ENCODE data around the gene RGS3. TPM values are rescaled to one million over a fixed set of nuclear protein-coding genes. Genes with fewer than 3 reads are reported as not detected.
A peak's percentile ranks its signal among the peaks of the same experiment; 100 is the strongest.

The RGS3 gene
- total and polyA plus RNA-seq, 10 of the 15 experiments (the other 5 are each of a cell fraction or from before 2014, with no cell fraction given) = 2.9 to 138 (median 28.8) TPM

- TF ChIP-seq CEBPZ (IDR thresholded peaks at IDR 0.05; ENCODE audit: low read depth, low read length) (no peak), EED (IDR thresholded peaks at IDR 0.05; ENCODE audit: low read depth) (peak; percentile 97), GABPA (IDR thresholded peaks at IDR 0.05; ENCODE audit: low read depth) (no peak), CBFB (IDR thresholded peaks at IDR 0.05; ENCODE audit: low read depth) (peak; percentile 91), EP300 (IDR thresholded peaks at IDR 0.05; ENCODE audit: borderline replicate concordance in 1 of 2, control insufficient read depth in 1 of 2, low read depth in 2 of 2, low read length in 2 of 2) (peak in 1 of 2 experiments; percentile 66; a peak in 3 of 4 replicates), PKNOX1 (IDR thresholded peaks at IDR 0.05) (peak; percentile 34; the same call in 1 of the 2 replicates), CBX3 (IDR thresholded peaks at IDR 0.05; ENCODE audit: borderline replicate concordance, low read depth) (no peak), PBX3 (IDR thresholded peaks at IDR 0.05; ENCODE audit: insufficient replicate concordance, low read depth, low read length) (peak; percentile 36), NFYB (IDR thresholded peaks at IDR 0.05; ENCODE audit: insufficient read depth, low read depth, low read length) (no peak), NBN (IDR thresholded peaks at IDR 0.05) (peak; percentile 74; the same call in 1 of the 2 replicates), MTA2 (IDR thresholded peaks at IDR 0.05; ENCODE audit: low read depth) (peak; percentile 73), ELK1 (IDR thresholded peaks at IDR 0.05; ENCODE audit: low read depth, low read length) (no peak), NKRF (conservative IDR thresholded peaks at IDR 0.05) (peak; percentile 95), RELB (IDR thresholded peaks at IDR 0.05; ENCODE audit: low read depth) (peak; percentile 88), BCL3 (IDR thresholded peaks at IDR 0.05; ENCODE audit: borderline replicate concordance, insufficient read depth, low read depth, low read length, poor library complexity, severe bottlenecking) (peak; percentile 75)
Measured at GRCh38 chr9:113523421-113524141, 60.1 kb downstream of the RGS3 start (continued).

Data from GM12878 (cell line).